ENCODE data around the gene BICD1. TPM values are rescaled to one million over a fixed set of nuclear protein-coding genes. Genes with fewer than 3 reads are reported as not detected.

BICD1 gene
- total and polyA plus RNA-seq, 2 experiments from 2014 or later = 59.3 to 83.6 TPM

DNA sequence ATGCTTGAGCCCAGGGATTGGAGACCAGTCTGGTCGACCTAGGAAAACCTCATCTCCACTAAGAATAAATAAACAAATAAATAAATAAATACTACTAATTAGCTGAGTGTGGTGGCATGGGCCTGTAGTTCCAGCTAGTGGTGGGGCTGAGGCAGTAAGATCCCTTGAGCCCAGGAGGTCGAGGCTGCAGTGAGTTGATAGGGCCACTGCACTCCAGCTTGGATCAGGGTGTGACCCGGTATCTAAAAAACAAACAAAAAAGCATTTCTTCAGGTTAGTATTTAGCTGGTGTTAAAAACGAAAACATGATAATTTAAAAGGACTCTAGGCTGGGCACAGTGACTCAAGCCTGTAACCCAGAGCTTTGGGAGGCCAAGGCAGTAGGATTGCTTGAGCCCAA is 291.5 kb downstream of the BICD1 start:
- Mint-ChIP-seq H3K36me3 (ENCODE audit: low read depth) (peaks cover 27% of the 10 kb centered on the region), H3K27me3 (ENCODE audit: insufficient read depth, low read depth, poor library complexity) (peaks cover 11% of the 10 kb centered on the region), H3K9me3 (no peaks in the 10 kb centered on the region), H3K4me1 (peaks cover 30% of the 10 kb centered on the region), H3K27ac (no peak overlapping the region), H3K4me3 (peak overlapping the region; percentile 82)
- no peaks in the 10 kb centered on the region for H3K36me3 ChIP-seq (ENCODE audit: insufficient read depth)
- peaks cover 36% of the 10 kb centered on the region for H3K4me1 ChIP-seq (ENCODE audit: insufficient read depth)
- H3K9me2 ChIP-seq (ENCODE audit: insufficient read depth) = no peaks in the 10 kb centered on the region
- no peak overlapping the region for H2AFZ ChIP-seq
- no peaks in the 10 kb centered on the region for H3K27me3 ChIP-seq (ENCODE audit: insufficient read depth)
- peak overlapping the region; percentile 65 for H3K4me3 ChIP-seq
- peaks cover 27% of the 10 kb centered on the region for H3K79me2 ChIP-seq (replicated peaks; ENCODE audit: insufficient read depth)
- TF ChIP-seq CREB1 (CRISPR knock-in tag; IDR thresholded peaks at IDR 0.05; ENCODE audit: low read depth) (no peak), JUNB (IDR thresholded peaks at IDR 0.05; ENCODE audit: unreplicated experiment) (no peak), STAT1 (IDR thresholded peaks at IDR 0.05; ENCODE audit: unreplicated experiment) (no peak), EZH2 (IDR thresholded peaks at IDR 0.05; ENCODE audit: low read depth, unreplicated experiment) (no peak), POLR2AphosphoS5 (IDR thresholded peaks at IDR 0.05; ENCODE audit: low read depth) (no peak), ZNF331 (CRISPR knock-in tag; IDR thresholded peaks at IDR 0.05; ENCODE audit: low read depth) (no peak), NANOG (IDR thresholded peaks at IDR 0.05; ENCODE audit: borderline replicate concordance) (no peak), ZNF114 (CRISPR knock-in tag; IDR thresholded peaks at IDR 0.05) (no peak), EZH2phosphoT487 (IDR thresholded peaks at IDR 0.05; ENCODE audit: unreplicated experiment) (no peak)
- TF ChIP-seq, protein P1, sequence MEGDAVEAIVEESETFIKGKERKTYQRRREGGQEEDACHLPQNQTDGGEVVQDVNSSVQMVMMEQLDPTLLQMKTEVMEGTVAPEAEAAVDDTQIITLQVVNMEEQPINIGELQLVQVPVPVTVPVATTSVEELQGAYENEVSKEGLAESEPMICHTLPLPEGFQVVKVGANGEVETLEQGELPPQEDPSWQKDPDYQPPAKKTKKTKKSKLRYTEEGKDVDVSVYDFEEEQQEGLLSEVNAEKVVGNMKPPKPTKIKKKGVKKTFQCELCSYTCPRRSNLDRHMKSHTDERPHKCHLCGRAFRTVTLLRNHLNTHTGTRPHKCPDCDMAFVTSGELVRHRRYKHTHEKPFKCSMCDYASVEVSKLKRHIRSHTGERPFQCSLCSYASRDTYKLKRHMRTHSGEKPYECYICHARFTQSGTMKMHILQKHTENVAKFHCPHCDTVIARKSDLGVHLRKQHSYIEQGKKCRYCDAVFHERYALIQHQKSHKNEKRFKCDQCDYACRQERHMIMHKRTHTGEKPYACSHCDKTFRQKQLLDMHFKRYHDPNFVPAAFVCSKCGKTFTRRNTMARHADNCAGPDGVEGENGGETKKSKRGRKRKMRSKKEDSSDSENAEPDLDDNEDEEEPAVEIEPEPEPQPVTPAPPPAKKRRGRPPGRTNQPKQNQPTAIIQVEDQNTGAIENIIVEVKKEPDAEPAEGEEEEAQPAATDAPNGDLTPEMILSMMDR (conservative IDR thresholded peaks at IDR 0.05; ENCODE audit: low read depth in 2 of 2) = no peak
- TF ChIP-seq, protein P2, sequence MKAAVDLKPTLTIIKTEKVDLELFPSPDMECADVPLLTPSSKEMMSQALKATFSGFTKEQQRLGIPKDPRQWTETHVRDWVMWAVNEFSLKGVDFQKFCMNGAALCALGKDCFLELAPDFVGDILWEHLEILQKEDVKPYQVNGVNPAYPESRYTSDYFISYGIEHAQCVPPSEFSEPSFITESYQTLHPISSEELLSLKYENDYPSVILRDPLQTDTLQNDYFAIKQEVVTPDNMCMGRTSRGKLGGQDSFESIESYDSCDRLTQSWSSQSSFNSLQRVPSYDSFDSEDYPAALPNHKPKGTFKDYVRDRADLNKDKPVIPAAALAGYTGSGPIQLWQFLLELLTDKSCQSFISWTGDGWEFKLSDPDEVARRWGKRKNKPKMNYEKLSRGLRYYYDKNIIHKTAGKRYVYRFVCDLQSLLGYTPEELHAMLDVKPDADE (IDR thresholded peaks at IDR 0.05) = no peak
- TF ChIP-seq, protein P3, sequence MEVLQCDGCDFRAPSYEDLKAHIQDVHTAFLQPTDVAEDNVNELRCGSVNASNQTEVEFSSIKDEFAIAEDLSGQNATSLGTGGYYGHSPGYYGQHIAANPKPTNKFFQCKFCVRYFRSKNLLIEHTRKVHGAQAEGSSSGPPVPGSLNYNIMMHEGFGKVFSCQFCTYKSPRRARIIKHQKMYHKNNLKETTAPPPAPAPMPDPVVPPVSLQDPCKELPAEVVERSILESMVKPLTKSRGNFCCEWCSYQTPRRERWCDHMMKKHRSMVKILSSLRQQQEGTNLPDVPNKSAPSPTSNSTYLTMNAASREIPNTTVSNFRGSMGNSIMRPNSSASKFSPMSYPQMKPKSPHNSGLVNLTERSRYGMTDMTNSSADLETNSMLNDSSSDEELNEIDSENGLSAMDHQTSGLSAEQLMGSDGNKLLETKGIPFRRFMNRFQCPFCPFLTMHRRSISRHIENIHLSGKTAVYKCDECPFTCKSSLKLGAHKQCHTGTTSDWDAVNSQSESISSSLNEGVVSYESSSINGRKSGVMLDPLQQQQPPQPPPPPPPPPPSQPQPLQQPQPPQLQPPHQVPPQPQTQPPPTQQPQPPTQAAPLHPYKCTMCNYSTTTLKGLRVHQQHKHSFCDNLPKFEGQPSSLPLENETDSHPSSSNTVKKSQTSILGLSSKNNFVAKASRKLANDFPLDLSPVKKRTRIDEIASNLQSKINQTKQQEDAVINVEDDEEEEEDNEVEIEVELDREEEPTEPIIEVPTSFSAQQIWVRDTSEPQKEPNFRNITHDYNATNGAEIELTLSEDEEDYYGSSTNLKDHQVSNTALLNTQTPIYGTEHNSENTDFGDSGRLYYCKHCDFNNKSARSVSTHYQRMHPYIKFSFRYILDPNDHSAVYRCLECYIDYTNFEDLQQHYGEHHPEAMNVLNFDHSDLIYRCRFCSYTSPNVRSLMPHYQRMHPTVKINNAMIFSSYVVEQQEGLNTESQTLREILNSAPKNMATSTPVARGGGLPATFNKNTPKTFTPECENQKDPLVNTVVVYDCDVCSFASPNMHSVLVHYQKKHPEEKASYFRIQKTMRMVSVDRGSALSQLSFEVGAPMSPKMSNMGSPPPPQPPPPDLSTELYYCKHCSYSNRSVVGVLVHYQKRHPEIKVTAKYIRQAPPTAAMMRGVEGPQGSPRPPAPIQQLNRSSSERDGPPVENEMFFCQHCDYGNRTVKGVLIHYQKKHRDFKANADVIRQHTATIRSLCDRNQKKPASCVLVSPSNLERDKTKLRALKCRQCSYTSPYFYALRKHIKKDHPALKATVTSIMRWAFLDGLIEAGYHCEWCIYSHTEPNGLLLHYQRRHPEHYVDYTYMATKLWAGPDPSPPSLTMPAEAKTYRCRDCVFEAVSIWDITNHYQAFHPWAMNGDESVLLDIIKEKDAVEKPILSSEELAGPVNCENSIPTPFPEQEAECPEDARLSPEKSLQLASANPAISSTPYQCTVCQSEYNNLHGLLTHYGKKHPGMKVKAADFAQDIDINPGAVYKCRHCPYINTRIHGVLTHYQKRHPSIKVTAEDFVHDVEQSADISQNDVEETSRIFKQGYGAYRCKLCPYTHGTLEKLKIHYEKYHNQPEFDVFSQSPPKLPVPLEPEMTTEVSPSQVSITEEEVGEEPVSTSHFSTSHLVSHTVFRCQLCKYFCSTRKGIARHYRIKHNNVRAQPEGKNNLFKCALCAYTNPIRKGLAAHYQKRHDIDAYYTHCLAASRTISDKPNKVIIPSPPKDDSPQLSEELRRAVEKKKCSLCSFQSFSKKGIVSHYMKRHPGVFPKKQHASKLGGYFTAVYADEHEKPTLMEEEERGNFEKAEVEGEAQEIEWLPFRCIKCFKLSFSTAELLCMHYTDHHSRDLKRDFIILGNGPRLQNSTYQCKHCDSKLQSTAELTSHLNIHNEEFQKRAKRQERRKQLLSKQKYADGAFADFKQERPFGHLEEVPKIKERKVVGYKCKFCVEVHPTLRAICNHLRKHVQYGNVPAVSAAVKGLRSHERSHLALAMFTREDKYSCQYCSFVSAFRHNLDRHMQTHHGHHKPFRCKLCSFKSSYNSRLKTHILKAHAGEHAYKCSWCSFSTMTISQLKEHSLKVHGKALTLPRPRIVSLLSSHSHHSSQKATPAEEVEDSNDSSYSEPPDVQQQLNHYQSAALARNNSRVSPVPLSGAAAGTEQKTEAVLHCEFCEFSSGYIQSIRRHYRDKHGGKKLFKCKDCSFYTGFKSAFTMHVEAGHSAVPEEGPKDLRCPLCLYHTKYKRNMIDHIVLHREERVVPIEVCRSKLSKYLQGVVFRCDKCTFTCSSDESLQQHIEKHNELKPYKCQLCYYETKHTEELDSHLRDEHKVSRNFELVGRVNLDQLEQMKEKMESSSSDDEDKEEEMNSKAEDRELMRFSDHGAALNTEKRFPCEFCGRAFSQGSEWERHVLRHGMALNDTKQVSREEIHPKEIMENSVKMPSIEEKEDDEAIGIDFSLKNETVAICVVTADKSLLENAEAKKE (CRISPR knock-in tag; IDR thresholded peaks at IDR 0.05) = no peak
- TF ChIP-seq, protein P4, sequence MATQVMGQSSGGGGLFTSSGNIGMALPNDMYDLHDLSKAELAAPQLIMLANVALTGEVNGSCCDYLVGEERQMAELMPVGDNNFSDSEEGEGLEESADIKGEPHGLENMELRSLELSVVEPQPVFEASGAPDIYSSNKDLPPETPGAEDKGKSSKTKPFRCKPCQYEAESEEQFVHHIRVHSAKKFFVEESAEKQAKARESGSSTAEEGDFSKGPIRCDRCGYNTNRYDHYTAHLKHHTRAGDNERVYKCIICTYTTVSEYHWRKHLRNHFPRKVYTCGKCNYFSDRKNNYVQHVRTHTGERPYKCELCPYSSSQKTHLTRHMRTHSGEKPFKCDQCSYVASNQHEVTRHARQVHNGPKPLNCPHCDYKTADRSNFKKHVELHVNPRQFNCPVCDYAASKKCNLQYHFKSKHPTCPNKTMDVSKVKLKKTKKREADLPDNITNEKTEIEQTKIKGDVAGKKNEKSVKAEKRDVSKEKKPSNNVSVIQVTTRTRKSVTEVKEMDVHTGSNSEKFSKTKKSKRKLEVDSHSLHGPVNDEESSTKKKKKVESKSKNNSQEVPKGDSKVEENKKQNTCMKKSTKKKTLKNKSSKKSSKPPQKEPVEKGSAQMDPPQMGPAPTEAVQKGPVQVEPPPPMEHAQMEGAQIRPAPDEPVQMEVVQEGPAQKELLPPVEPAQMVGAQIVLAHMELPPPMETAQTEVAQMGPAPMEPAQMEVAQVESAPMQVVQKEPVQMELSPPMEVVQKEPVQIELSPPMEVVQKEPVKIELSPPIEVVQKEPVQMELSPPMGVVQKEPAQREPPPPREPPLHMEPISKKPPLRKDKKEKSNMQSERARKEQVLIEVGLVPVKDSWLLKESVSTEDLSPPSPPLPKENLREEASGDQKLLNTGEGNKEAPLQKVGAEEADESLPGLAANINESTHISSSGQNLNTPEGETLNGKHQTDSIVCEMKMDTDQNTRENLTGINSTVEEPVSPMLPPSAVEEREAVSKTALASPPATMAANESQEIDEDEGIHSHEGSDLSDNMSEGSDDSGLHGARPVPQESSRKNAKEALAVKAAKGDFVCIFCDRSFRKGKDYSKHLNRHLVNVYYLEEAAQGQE (IDR thresholded peaks at IDR 0.05; ENCODE audit: unreplicated experiment) = no peak
- DNase-seq (ENCODE audit: low spot score) (no peak), ATAC-seq (no peak)
- H3K4me2 ChIP-seq = peak overlapping the region; percentile 72
- peaks cover 16% of the 10 kb centered on the region for H3F3A ChIP-seq (replicated peaks; ENCODE audit: low read depth)
- peak overlapping the region; percentile 98; the same call in 1 of the 2 replicates for H3K27ac ChIP-seq (ENCODE audit: low read depth)
- H4K20me1 ChIP-seq (replicated peaks; ENCODE audit: insufficient read depth) = 0 out of 2 replicates have a peak, but pooled peaks cover 4% of the 10 kb centered on the region
